WTC11 (cell line): ENCODE data around the gene CYP19A1.

ENCODE experiments used
- ATF1 ChIP-seq: sonication (generic); formaldehyde crosslinking; IDR thresholded peaks from 2 replicates; pipeline ENCODE4 v1.8.1; 2023; ENCODE audit warnings: mild to moderate bottlenecking, moderate library complexity, missing genetic modification reagents
- CREM ChIP-seq: sonication (generic); formaldehyde crosslinking; IDR thresholded peaks from 2 replicates; pipeline ENCODE4 v1.8.1; 2022; ENCODE audit warnings: mild to moderate bottlenecking, missing genetic modification reagents, moderate library complexity
- FOXJ3 ChIP-seq: sonication (generic); formaldehyde crosslinking; IDR thresholded peaks from 2 replicates; pipeline ENCODE4 v1.9.0; 2021; ENCODE audit warnings: missing genetic modification reagents, mild to moderate bottlenecking, borderline replicate concordance
- FOXK1 ChIP-seq: sonication (generic); formaldehyde crosslinking; IDR thresholded peaks from 2 replicates; pipeline ENCODE4 v1.8.0; 2022; ENCODE audit warnings: mild to moderate bottlenecking, moderate library complexity, missing genetic modification reagents
- NR2C2 ChIP-seq: sonication (generic); formaldehyde crosslinking; IDR thresholded peaks from 2 replicates; pipeline ENCODE4 v1.8.0; 2022; ENCODE audit warnings: mild to moderate bottlenecking, missing genetic modification reagents
- ZNF396 ChIP-seq: fragments of 250-450 bp; sonication (Bioruptor Pico); IDR thresholded peaks from 2 replicates; pipeline ENCODE4 v1.8.0; 2021; ENCODE audit warnings: mild to moderate bottlenecking, moderate library complexity, borderline replicate concordance
- TF ChIP-seq, protein P1 (sequence below): fragments of 200-600 bp; IDR thresholded peaks from 2 replicates; pipeline ENCODE4 v1.8.0; 2022; ENCODE audit warnings: antibody characterized with exemption

DNA sequence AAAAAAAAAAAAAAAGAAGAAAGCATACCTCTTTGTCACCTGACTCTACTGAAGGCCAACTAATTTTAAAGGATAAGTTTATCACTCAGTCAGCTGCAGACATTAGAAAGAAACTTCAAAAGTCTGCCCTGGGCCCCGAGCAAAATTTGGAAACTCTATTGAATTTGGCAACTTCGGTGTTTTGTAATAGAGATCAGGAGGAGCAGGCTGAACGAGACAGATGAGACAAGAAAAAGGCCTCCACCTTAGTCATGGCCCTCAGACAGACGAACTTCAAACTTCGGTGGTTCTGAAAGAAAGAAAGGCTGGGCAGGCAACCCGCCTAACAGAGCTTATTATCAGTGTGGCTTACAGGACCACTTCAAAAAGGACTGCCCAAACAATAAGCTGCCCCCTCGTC is 21.6 kb upstream of the CYP19A1 start:
- TF ChIP-seq, protein P1, sequence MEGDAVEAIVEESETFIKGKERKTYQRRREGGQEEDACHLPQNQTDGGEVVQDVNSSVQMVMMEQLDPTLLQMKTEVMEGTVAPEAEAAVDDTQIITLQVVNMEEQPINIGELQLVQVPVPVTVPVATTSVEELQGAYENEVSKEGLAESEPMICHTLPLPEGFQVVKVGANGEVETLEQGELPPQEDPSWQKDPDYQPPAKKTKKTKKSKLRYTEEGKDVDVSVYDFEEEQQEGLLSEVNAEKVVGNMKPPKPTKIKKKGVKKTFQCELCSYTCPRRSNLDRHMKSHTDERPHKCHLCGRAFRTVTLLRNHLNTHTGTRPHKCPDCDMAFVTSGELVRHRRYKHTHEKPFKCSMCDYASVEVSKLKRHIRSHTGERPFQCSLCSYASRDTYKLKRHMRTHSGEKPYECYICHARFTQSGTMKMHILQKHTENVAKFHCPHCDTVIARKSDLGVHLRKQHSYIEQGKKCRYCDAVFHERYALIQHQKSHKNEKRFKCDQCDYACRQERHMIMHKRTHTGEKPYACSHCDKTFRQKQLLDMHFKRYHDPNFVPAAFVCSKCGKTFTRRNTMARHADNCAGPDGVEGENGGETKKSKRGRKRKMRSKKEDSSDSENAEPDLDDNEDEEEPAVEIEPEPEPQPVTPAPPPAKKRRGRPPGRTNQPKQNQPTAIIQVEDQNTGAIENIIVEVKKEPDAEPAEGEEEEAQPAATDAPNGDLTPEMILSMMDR, result no peak
- TF ChIP-seq ATF1 (CRISPR knock-in tag), result no peak
- TF ChIP-seq FOXK1 (CRISPR knock-in tag), result no peak
- TF ChIP-seq CREM (CRISPR knock-in tag), result no peak
- TF ChIP-seq NR2C2 (CRISPR knock-in tag), result no peak
- TF ChIP-seq FOXJ3 (CRISPR knock-in tag), result no peak
- TF ChIP-seq ZNF396, result no peak
